GM13976 (cell line): ENCODE measurements around the gene STK24.

Source experiments
- DNase-seq: peaks from one replicate; pipeline ENCODE4 v3.0.0; 2012; ENCODE audit warnings: low spot score
- CTCF ChIP-seq: IDR thresholded peaks from 2 replicates; pipeline ENCODE4 v1.5.1; 2012; ENCODE audit warnings: borderline replicate concordance, mild to moderate bottlenecking; ENCODE audit not compliant: insufficient read depth; ENCODE audit errors: extremely low read depth, missing control alignments, control extremely low read depth
- in situ Hi-C: fragments of 300-500 bp; cut with MboI; formaldehyde crosslinking; loops from one replicate; pipeline ENCODE4 v1.12.0; 2022; ENCODE audit warnings: low sequenced_read_pairs, mixed read lengths, inconsistent platforms; ENCODE audit not compliant: unreplicated experiment

The STK24 gene

GRCh38 chr13:98582947-98583346 lies 6.0 kb upstream of the STK24 start:
- no peak for TF ChIP-seq CTCF
- DNase-seq: no peak
- in situ Hi-C loops: no loop called here

- no peak for DNase-seq
- in situ Hi-C loops: no loop called here
- no peak for TF ChIP-seq CTCF
Measured at GRCh38 chr13:98581971-98582702, 5.2 kb upstream of the STK24 start.

- no peak for TF ChIP-seq CTCF
- in situ Hi-C loops: no loop called here
- no peak for DNase-seq
Measured at GRCh38 chr13:98581381-98581780, 4.5 kb upstream of the STK24 start.

GRCh38 chr13:98580420-98580819 lies 3.5 kb upstream of the STK24 start:
- in situ Hi-C loops: no loop called here
- no peak for TF ChIP-seq CTCF
- DNase-seq: no peak

- DNase-seq: no peak
- in situ Hi-C loops: no loop called here
- TF ChIP-seq CTCF: no peak
Measured at GRCh38 chr13:98577836-98578285, 954 bp upstream of the STK24 start.

- in situ Hi-C loops: no loop called here
- peak; percentile 59 for DNase-seq
Measured at GRCh38 chr13:98576200-98576945, 534 bp downstream of the STK24 start.

More at GRCh38 chr13:98576200-98576945, 534 bp downstream of the STK24 start:
- no peak for TF ChIP-seq CTCF
